Ovary (tissue), 9 donors: ENCODE results near the gene CDK5RAP3. TPM values are rescaled to one million over a fixed set of nuclear protein-coding genes. Genes with fewer than 3 reads are reported as not detected.

Experiments used
- DNase-seq, 5 donors: peaks; one replicate each; pipeline ENCODE4 v3.0.0-alpha.2; 2019 to 2020
- H3K27ac ChIP-seq, 2 donors: fragments of 200-600 bp; one replicate each; pipeline versions ENCODE4 v1.5.1 to v1.8.0; 2019 to 2022
- H3K27me3 ChIP-seq: fragments of 200-600 bp; one replicate; pipeline ENCODE4 v1.8.0; 2022
- H3K36me3 ChIP-seq: fragments of 200-600 bp; sonication (generic); one replicate; pipeline ENCODE4 v1.5.1; 2019
- H3K4me1 ChIP-seq: one replicate; pipeline ENCODE4 v1.8.1; 2013; ENCODE audit warnings: mild to moderate bottlenecking, moderate library complexity; ENCODE audit not compliant: insufficient read depth
- H3K4me3 ChIP-seq: fragments of 200-600 bp; sonication (generic); one replicate; pipeline ENCODE4 v1.5.1; 2017
- H3K9me3 ChIP-seq, 2 donors: fragments of 200-600 bp in 1 of 2; sonication (generic) in 1 of 2; one replicate each; pipeline versions ENCODE4 v1.5.1 to v1.8.1; 2013 to 2019; ENCODE audit warnings: mild to moderate bottlenecking in 1 of 2, moderate library complexity in 1 of 2
- EP300 ChIP-seq: sonication (generic); formaldehyde crosslinking; IDR thresholded peaks from one replicate; pipeline ENCODE4 v1.6.1; 2017; ENCODE audit warnings: antibody characterized with exemption
- POLR2A ChIP-seq: fragments of 450-650 bp; IDR thresholded peaks from one replicate; pipeline ENCODE4 v1.6.1; 2017; ENCODE audit warnings: antibody characterized with exemption, mild to moderate bottlenecking, moderate library complexity
- WGBS, 3 donors: extraction: QIAGEN DNeasy Blood & Tissue Kit in 1 of 3; methylation state at CpG; one replicate each; pipeline versions ENCODE4 v1.1.5 to v1.1.7; 2013 to 2017; 5-methylcytosine and 5-hydroxymethylcytosine counted together
- intact Hi-C, 4 donors: fragments of 100-400 bp; cut with DNase I; formaldehyde crosslinking; loops; one replicate each; pipeline versions ENCODE4 v1.11.0 to v1.15.1; 2022 to 2023
- polyA plus RNA-seq, 2 donors: library from polyadenylated mRNA; stranded (reverse); fragments of 200-250 nt in 1 of 2; fragments of 350-450 nt in 1 of 2; fragmentation: Illumina TruSeq in 1 of 2; extraction: RNeasy Lipid Tissue Mini Kit (QIAGEN cat#74804) in 1 of 2; gene quantifications; one replicate each; pipeline ENCODE4 v1.2.3, GENCODE V29; 2013 to 2014
- total RNA-seq, 7 donors: library from RNA; depleted of rRNA in 2 of 7; stranded (reverse); fragments of >200 nt in 2 of 7; fragmentation: NEBNext Ultra II Directional in 3 of 7; extraction: Animal tissue kit (Norgen Biotek cat#: 25700) in 3 of 7; gene quantifications; one replicate each; pipeline versions ENCODE4 v1.1.0 to v1.2.4, GENCODE V29; 2016 to 2023
- TF ChIP-seq, protein P1 (sequence below), 3 donors: fragments of 450-650 bp in 2 of 3; fragments of 200-600 bp in 1 of 3; IDR thresholded peaks; one replicate each; pipeline versions ENCODE4 v1.5.1 to v1.8.0; 2016 to 2022; ENCODE audit warnings: antibody characterized with exemption in 3 of 3, mild to moderate bottlenecking in 1 of 3
- donor health status: DM: no; HTN: no; CAD: no; lungs with moderate emphysema.
- donor health status: DM: no; HTN: no; CAD: no.
- donor health status: Bipolar disorder and iron deficiency.
- donor health status: DM: yes; HTN: yes; CAD: no.
- donor health status: DM: no; HTN: no; CAD: no.
- donor health status: DM: yes; HTN: yes; CAD: no.

CDK5RAP3 gene
- total and polyA plus RNA-seq, 9 donors, result 125 to 197 (median 144) TPM

- TF ChIP-seq, protein P1, sequence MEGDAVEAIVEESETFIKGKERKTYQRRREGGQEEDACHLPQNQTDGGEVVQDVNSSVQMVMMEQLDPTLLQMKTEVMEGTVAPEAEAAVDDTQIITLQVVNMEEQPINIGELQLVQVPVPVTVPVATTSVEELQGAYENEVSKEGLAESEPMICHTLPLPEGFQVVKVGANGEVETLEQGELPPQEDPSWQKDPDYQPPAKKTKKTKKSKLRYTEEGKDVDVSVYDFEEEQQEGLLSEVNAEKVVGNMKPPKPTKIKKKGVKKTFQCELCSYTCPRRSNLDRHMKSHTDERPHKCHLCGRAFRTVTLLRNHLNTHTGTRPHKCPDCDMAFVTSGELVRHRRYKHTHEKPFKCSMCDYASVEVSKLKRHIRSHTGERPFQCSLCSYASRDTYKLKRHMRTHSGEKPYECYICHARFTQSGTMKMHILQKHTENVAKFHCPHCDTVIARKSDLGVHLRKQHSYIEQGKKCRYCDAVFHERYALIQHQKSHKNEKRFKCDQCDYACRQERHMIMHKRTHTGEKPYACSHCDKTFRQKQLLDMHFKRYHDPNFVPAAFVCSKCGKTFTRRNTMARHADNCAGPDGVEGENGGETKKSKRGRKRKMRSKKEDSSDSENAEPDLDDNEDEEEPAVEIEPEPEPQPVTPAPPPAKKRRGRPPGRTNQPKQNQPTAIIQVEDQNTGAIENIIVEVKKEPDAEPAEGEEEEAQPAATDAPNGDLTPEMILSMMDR (IDR thresholded peaks at IDR 0.05), result no peak
- TF ChIP-seq POLR2A, result no peak
- TF ChIP-seq EP300, result no peak
- Histone ChIP-seq H3K9me3 (no peaks in the 10 kb centered on the region), H3K4me3 (no peak overlapping the region), H3K27me3 (no peaks in the 10 kb centered on the region), H3K36me3 (no peaks in the 10 kb centered on the region), H3K4me1 (no peaks in the 10 kb centered on the region), H3K27ac (no peak overlapping the region)
- WGBS, 3 donors, result 75 to 79% (median 77%) methylated on average over 5 of the region's 5 CpGs
- no peak for DNase-seq
- intact Hi-C loops, result no loop called here
These were observed 23.1 kb downstream of the CDK5RAP3 start for GRCh38 chr17:47993964-47994363.

- no peaks in the 10 kb centered on the region for H3K36me3 ChIP-seq
- intact Hi-C loops, result no loop called here
- no peaks in the 10 kb centered on the region for H3K9me3 ChIP-seq
- TF ChIP-seq, protein P1 (IDR thresholded peaks at IDR 0.05), result no peak
- no peak for TF ChIP-seq POLR2A
- no peak for TF ChIP-seq EP300
- 89 to 94% (median 91%) methylated on average over 4 of the region's 4 CpGs for WGBS, 3 donors
- no peaks in the 10 kb centered on the region for H3K27me3 ChIP-seq
- H3K4me1 ChIP-seq, result no peaks in the 10 kb centered on the region
- no peak for DNase-seq
- no peak overlapping the region for H3K27ac ChIP-seq
- H3K4me3 ChIP-seq, result no peak overlapping the region
These were observed 23.8 kb downstream of the CDK5RAP3 start for GRCh38 chr17:47994724-47995123.

DNA sequence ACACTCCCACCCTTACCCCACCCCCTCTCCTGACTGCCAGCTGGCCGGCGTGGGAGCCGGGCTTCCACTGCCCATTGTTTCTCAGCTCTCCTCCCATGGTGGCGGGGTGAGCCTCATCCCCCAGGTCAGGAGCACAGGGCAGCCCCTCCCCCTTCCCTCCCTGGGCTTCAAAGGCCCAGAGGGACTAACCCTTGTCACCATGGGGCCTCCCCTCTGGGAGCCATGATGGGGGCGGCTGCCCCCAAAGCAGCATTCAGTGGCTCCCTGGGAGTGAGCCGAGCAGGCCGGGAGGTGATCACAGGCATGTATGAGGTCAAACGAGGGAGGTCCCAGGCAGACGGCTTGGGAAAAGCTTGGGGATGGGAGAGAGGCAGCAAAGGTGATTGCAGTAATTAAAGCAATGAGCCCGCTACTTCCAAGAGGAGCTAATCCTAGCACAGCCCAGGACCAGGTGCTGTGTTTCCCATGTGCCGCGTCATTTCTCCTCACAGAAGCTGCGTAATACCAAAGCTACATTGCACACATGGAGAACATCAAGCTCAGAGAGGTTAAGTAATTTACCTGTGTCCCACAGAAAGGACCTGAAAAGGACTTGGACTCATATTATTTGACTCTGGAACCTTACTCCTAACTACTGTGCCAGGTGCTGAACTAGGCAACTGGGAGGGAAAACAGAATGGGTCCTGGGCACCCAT is 24.5 kb downstream of the CDK5RAP3 start:
- H3K4me1 ChIP-seq, result no peaks in the 10 kb centered on the region
- H3K9me3 ChIP-seq, result no peaks in the 10 kb centered on the region
- H3K27ac ChIP-seq, result no peak overlapping the region
- H3K4me3 ChIP-seq, result no peak overlapping the region
- no peaks in the 10 kb centered on the region for H3K27me3 ChIP-seq
- 56 to 72% (median 66%) methylated on average over 13 of the region's 13 CpGs for WGBS, 3 donors
- TF ChIP-seq EP300 (no peak), POLR2A (no peak)
- TF ChIP-seq, protein P1 (IDR thresholded peaks at IDR 0.05), result no peak
- no peak for DNase-seq
- intact Hi-C loops, result no loop called here
- no peaks in the 10 kb centered on the region for H3K36me3 ChIP-seq

DNA sequence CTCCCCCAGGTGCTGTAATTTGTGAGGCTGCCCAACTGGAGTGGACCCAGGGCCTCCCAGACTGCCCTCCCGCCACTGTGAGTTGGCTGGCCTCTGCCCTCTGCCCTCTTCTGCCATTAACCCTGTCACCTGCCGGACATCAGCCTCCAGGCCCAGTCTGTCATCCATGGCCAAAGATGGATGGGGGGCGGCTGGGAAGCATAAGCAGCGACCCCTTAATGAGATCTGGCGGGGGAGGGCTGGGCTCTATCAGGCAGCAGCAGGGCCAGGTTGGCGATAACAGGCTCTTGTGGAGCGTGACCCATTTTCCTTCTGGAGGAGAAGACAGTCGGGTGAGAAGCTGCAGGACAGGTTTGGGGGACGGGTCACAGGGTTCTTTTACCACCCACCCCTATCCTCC is 25.3 kb downstream of the CDK5RAP3 start:
- Histone ChIP-seq H3K27me3 (no peaks in the 10 kb centered on the region), H3K27ac (no peak overlapping the region), H3K9me3 (no peaks in the 10 kb centered on the region), H3K4me1 (no peaks in the 10 kb centered on the region), H3K36me3 (no peaks in the 10 kb centered on the region), H3K4me3 (no peak overlapping the region)
- intact Hi-C loops, result no loop called here
- TF ChIP-seq POLR2A, result no peak
- TF ChIP-seq, protein P1 (IDR thresholded peaks at IDR 0.05), result no peak
- no peak for TF ChIP-seq EP300
- WGBS, 3 donors, result 62 to 77% (median 67%) methylated on average over 9 of the region's 9 CpGs
- no peak for DNase-seq
